ENCODE measurements around the gene TOR4A.

GRCh38 chr9:137313956-137314560 lies 36.5 kb downstream of the TOR4A start:
- TF ChIP-seq CTCF (IDR thresholded peaks at IDR 0.05; ENCODE audit: insufficient read depth, low read length) (no peak), POLR2AphosphoS5 (IDR thresholded peaks at IDR 0.05; ENCODE audit: low read depth) (no peak), REST (IDR thresholded peaks at IDR 0.05; ENCODE audit: insufficient replicate concordance, low read depth) (no peak), GABPA (IDR thresholded peaks at IDR 0.05; ENCODE audit: low read depth) (no peak)

Measured in HL-60 (cell line).